Uterus (tissue), 2 donors: ENCODE results near the gene RRP36.

Source experiments
- POLR2A ChIP-seq, 2 donors: fragments of 450-650 bp; IDR thresholded peaks; one replicate each; pipeline ENCODE4 v1.6.1; 2016; ENCODE audit warnings: antibody characterized with exemption in 2 of 2, mild to moderate bottlenecking in 1 of 2, moderate library complexity in 1 of 2
- TF ChIP-seq, protein P1 (sequence below), 4 experiments: fragments of 200-600 bp in 2 of 4; fragments of 450-650 bp in 2 of 4; sonication (generic) in 2 of 4; IDR thresholded peaks; one replicate each; pipeline ENCODE4 v1.5.1; 2016 to 2019; ENCODE audit warnings: antibody characterized with exemption in 4 of 4, mild to moderate bottlenecking in 2 of 4, moderate library complexity in 1 of 4

DNA sequence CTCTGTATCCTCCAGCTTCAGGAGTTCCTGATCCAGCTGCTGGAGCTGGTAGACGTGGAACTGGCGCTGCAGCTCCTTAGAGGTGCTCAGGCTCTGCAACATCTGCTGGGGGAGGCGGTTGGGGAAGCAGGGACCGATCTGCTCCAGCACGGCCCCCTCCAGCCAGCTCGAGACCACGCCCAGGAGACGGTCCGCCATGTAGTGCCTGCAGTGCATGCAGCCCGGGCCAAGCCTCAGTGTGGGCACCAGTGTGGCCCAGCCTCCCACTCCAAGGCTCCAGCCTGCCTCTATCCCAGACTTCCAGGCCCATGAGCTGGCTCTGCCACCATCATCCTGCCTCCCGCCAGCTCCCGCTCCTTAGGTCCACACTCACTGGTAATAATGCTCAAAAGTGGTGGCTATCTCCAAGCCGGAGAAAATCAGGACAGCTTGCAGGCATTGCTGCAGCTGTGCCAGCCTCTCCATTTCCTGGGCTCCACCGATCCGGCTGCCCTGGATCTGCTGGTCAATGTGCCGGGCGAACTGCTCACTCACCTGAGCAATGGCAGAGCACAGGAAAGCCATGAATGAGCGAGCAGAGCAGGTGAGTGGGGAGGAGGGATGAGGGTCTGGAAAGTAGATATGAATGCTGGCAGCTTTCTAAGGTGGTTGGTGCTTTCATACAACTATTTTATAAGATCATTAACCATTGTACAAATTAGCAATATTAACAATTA, 19.3 kb downstream of the RRP36 start:
- TF ChIP-seq, protein P1, sequence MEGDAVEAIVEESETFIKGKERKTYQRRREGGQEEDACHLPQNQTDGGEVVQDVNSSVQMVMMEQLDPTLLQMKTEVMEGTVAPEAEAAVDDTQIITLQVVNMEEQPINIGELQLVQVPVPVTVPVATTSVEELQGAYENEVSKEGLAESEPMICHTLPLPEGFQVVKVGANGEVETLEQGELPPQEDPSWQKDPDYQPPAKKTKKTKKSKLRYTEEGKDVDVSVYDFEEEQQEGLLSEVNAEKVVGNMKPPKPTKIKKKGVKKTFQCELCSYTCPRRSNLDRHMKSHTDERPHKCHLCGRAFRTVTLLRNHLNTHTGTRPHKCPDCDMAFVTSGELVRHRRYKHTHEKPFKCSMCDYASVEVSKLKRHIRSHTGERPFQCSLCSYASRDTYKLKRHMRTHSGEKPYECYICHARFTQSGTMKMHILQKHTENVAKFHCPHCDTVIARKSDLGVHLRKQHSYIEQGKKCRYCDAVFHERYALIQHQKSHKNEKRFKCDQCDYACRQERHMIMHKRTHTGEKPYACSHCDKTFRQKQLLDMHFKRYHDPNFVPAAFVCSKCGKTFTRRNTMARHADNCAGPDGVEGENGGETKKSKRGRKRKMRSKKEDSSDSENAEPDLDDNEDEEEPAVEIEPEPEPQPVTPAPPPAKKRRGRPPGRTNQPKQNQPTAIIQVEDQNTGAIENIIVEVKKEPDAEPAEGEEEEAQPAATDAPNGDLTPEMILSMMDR (IDR thresholded peaks at IDR 0.05): no peak
- TF ChIP-seq POLR2A (IDR thresholded peaks at IDR 0.05): no peak
